H1 (cell line): ENCODE results near the gene CTDNEP1. TPM values are rescaled to one million over a fixed set of nuclear protein-coding genes. Genes with fewer than 3 reads are reported as not detected.

Experiments
- polyA plus RNA-seq, 7 experiments: library from polyadenylated mRNA; depleted of rRNA in 3 of 7; stranded (reverse) in 5 of 7; unstranded in 2 of 7; fragments of >200 nt in 5 of 7; fragments of 200-250 nt in 2 of 7; gene quantifications; 1 replicate in 5 of 7; 2 replicates in 1 of 7; 4 replicates in 1 of 7; pipeline versions ENCODE4 v1.2.1 to v1.2.3, GENCODE V29; 2011 to 2013; ENCODE audit warnings: missing spikeins in 2 of 7, mixed read lengths in 2 of 7
- total RNA-seq: library from RNA; stranded (reverse); fragmentation: NEBNext Ultra II Directional; extraction: Animal tissue kit (Norgen Biotek cat#: 25700); gene quantifications from 2 replicates; pipeline ENCODE4 v1.2.1, GENCODE V29; 2021
- TF ChIP-seq, protein P1 (sequence below): IDR thresholded peaks from 2 replicates; pipeline ENCODE4 v1.6.1; 2012; ENCODE audit warnings: inconsistent platforms

Gene CTDNEP1
- total and polyA plus RNA-seq, 2 of the 8 experiments (the other 6 are each of a cell fraction or from before 2014, with no cell fraction given): 114 to 123 TPM

DNA sequence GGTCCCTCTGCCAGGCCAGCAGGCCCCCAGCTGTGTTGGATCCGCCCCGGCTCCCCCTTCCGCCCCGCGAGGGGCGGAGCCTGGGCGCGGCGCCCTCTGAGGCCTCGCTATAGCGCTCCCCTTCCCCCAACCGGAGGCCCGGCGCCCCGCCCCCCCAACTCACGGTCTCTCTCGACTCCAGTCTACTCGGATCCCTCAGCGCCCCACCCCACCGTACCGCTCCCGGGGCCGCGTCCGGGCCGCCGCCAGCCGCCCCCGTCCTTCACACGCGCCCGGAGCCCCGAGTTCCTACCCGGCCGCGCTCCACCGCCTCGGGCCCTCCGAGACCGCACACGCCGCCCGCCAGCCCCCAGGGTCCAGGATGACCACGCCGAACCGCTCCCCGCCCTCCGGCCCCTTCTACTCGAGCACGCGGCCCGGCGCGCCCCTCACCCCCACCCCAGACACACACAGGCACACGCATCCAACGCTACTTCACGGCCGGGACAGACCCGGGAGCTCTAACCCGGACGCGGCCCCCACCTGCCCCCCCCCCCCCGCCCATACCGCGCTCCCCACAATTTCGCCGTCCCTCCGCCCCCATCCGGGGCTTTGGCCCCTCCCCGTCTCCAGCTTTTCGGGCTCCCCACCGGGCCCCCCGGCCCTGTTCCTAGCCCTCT is 13.6 kb downstream of the CTDNEP1 start (continued):
- TF ChIP-seq, protein P1, sequence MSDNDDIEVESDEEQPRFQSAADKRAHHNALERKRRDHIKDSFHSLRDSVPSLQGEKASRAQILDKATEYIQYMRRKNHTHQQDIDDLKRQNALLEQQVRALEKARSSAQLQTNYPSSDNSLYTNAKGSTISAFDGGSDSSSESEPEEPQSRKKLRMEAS: peak; percentile 52; the same call in 1 of the 2 replicates
